ENCODE results near the gene CENPK. TPM values are rescaled to one million over a fixed set of nuclear protein-coding genes. Genes with fewer than 3 reads are reported as not detected.

Gene CENPK
- total and polyA plus RNA-seq, 2 of the 8 experiments (the other 6 are each of a cell fraction or from before 2014, with no cell fraction given): 13.3 to 50.9 TPM

GRCh38 chr5:65535529-65535987, 27.4 kb downstream of the CENPK start (continued):
- TF ChIP-seq, protein P1, sequence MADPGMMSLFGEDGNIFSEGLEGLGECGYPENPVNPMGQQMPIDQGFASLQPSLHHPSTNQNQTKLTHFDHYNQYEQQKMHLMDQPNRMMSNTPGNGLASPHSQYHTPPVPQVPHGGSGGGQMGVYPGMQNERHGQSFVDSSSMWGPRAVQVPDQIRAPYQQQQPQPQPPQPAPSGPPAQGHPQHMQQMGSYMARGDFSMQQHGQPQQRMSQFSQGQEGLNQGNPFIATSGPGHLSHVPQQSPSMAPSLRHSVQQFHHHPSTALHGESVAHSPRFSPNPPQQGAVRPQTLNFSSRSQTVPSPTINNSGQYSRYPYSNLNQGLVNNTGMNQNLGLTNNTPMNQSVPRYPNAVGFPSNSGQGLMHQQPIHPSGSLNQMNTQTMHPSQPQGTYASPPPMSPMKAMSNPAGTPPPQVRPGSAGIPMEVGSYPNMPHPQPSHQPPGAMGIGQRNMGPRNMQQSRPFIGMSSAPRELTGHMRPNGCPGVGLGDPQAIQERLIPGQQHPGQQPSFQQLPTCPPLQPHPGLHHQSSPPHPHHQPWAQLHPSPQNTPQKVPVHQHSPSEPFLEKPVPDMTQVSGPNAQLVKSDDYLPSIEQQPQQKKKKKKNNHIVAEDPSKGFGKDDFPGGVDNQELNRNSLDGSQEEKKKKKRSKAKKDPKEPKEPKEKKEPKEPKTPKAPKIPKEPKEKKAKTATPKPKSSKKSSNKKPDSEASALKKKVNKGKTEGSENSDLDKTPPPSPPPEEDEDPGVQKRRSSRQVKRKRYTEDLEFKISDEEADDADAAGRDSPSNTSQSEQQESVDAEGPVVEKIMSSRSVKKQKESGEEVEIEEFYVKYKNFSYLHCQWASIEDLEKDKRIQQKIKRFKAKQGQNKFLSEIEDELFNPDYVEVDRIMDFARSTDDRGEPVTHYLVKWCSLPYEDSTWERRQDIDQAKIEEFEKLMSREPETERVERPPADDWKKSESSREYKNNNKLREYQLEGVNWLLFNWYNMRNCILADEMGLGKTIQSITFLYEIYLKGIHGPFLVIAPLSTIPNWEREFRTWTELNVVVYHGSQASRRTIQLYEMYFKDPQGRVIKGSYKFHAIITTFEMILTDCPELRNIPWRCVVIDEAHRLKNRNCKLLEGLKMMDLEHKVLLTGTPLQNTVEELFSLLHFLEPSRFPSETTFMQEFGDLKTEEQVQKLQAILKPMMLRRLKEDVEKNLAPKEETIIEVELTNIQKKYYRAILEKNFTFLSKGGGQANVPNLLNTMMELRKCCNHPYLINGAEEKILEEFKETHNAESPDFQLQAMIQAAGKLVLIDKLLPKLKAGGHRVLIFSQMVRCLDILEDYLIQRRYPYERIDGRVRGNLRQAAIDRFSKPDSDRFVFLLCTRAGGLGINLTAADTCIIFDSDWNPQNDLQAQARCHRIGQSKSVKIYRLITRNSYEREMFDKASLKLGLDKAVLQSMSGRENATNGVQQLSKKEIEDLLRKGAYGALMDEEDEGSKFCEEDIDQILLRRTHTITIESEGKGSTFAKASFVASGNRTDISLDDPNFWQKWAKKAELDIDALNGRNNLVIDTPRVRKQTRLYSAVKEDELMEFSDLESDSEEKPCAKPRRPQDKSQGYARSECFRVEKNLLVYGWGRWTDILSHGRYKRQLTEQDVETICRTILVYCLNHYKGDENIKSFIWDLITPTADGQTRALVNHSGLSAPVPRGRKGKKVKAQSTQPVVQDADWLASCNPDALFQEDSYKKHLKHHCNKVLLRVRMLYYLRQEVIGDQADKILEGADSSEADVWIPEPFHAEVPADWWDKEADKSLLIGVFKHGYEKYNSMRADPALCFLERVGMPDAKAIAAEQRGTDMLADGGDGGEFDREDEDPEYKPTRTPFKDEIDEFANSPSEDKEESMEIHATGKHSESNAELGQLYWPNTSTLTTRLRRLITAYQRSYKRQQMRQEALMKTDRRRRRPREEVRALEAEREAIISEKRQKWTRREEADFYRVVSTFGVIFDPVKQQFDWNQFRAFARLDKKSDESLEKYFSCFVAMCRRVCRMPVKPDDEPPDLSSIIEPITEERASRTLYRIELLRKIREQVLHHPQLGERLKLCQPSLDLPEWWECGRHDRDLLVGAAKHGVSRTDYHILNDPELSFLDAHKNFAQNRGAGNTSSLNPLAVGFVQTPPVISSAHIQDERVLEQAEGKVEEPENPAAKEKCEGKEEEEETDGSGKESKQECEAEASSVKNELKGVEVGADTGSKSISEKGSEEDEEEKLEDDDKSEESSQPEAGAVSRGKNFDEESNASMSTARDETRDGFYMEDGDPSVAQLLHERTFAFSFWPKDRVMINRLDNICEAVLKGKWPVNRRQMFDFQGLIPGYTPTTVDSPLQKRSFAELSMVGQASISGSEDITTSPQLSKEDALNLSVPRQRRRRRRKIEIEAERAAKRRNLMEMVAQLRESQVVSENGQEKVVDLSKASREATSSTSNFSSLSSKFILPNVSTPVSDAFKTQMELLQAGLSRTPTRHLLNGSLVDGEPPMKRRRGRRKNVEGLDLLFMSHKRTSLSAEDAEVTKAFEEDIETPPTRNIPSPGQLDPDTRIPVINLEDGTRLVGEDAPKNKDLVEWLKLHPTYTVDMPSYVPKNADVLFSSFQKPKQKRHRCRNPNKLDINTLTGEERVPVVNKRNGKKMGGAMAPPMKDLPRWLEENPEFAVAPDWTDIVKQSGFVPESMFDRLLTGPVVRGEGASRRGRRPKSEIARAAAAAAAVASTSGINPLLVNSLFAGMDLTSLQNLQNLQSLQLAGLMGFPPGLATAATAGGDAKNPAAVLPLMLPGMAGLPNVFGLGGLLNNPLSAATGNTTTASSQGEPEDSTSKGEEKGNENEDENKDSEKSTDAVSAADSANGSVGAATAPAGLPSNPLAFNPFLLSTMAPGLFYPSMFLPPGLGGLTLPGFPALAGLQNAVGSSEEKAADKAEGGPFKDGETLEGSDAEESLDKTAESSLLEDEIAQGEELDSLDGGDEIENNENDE (IDR thresholded peaks at IDR 0.05; ENCODE audit: insufficient replicate concordance, low read length): no peak
- TF ChIP-seq HDAC2 (IDR thresholded peaks at IDR 0.05; ENCODE audit: borderline replicate concordance in 1 of 2, low read depth in 2 of 2, low read length in 2 of 2) (no peak), KDM1A (IDR thresholded peaks at IDR 0.05; ENCODE audit: borderline replicate concordance, low read length) (no peak), SIN3A (conservative IDR thresholded peaks at IDR 0.05 in 1 of 2, IDR thresholded peaks at IDR 0.05 in 1 of 2; ENCODE audit: low read depth in 1 of 2, low read length in 2 of 2) (no peak)
- TF ChIP-seq, protein P2, sequence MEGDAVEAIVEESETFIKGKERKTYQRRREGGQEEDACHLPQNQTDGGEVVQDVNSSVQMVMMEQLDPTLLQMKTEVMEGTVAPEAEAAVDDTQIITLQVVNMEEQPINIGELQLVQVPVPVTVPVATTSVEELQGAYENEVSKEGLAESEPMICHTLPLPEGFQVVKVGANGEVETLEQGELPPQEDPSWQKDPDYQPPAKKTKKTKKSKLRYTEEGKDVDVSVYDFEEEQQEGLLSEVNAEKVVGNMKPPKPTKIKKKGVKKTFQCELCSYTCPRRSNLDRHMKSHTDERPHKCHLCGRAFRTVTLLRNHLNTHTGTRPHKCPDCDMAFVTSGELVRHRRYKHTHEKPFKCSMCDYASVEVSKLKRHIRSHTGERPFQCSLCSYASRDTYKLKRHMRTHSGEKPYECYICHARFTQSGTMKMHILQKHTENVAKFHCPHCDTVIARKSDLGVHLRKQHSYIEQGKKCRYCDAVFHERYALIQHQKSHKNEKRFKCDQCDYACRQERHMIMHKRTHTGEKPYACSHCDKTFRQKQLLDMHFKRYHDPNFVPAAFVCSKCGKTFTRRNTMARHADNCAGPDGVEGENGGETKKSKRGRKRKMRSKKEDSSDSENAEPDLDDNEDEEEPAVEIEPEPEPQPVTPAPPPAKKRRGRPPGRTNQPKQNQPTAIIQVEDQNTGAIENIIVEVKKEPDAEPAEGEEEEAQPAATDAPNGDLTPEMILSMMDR (IDR thresholded peaks at IDR 0.05; ENCODE audit: control extremely low read depth in 1 of 3, insufficient read depth in 1 of 3, low read depth in 1 of 3, low read length in 3 of 3): no peak
- TF ChIP-seq, protein P3, sequence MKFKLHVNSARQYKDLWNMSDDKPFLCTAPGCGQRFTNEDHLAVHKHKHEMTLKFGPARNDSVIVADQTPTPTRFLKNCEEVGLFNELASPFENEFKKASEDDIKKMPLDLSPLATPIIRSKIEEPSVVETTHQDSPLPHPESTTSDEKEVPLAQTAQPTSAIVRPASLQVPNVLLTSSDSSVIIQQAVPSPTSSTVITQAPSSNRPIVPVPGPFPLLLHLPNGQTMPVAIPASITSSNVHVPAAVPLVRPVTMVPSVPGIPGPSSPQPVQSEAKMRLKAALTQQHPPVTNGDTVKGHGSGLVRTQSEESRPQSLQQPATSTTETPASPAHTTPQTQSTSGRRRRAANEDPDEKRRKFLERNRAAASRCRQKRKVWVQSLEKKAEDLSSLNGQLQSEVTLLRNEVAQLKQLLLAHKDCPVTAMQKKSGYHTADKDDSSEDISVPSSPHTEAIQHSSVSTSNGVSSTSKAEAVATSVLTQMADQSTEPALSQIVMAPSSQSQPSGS (IDR thresholded peaks at IDR 0.05; ENCODE audit: low read length): no peak

All from H1 (cell line).